Measurements from ENCODE around the gene TBC1D19.

- no peak for TF ChIP-seq CTCF (IDR thresholded peaks at IDR 0.05 in 4 of 5, conservative IDR thresholded peaks at IDR 0.05 in 1 of 5)
- no peak for TF ChIP-seq POLR2A (IDR thresholded peaks at IDR 0.05)
Measured at GRCh38 chr4:26634237-26634636, 50.4 kb downstream of the TBC1D19 start.
